ENCODE results near the gene SSR2.

Gene SSR2

DNA sequence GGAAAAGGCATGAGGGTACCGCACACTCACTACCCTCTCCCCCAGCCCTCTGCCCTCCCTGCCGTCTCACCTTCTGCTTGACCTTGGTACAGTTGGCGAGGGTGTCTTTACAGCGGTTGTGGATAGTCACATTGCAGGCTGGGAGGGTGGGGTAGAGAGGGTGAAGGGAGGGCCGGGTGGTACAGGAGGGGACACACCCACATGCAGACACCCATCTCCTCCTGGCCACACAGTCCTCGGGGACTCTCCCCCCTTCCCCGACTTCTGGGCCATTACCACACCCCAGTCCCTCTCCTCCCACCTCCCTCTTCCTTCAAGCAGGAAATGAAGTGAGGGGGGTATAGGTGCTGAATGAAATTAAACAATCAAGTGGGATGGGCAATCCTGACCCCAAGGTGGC lies 54.0 kb downstream of the SSR2 start:
- peak overlapping the region; percentile 7 for H3K4me3 ChIP-seq
- DNase-seq (ENCODE audit: low spot score): no peak
- TF ChIP-seq, protein P1, sequence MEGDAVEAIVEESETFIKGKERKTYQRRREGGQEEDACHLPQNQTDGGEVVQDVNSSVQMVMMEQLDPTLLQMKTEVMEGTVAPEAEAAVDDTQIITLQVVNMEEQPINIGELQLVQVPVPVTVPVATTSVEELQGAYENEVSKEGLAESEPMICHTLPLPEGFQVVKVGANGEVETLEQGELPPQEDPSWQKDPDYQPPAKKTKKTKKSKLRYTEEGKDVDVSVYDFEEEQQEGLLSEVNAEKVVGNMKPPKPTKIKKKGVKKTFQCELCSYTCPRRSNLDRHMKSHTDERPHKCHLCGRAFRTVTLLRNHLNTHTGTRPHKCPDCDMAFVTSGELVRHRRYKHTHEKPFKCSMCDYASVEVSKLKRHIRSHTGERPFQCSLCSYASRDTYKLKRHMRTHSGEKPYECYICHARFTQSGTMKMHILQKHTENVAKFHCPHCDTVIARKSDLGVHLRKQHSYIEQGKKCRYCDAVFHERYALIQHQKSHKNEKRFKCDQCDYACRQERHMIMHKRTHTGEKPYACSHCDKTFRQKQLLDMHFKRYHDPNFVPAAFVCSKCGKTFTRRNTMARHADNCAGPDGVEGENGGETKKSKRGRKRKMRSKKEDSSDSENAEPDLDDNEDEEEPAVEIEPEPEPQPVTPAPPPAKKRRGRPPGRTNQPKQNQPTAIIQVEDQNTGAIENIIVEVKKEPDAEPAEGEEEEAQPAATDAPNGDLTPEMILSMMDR (IDR thresholded peaks at IDR 0.05): no peak
- peak overlapping the region; percentile 54 to 88 for H3K27ac ChIP-seq

GRCh38 chr1:155966135-155966534 lies 54.6 kb downstream of the SSR2 start:
- TF ChIP-seq, protein P1 (IDR thresholded peaks at IDR 0.05): no peak
- Histone ChIP-seq H3K27ac (peak overlapping the region in 1 of 2 donors; percentile 88), H3K4me3 (no peak overlapping the region)
- DNase-seq (ENCODE audit: low spot score): no peak

DNA sequence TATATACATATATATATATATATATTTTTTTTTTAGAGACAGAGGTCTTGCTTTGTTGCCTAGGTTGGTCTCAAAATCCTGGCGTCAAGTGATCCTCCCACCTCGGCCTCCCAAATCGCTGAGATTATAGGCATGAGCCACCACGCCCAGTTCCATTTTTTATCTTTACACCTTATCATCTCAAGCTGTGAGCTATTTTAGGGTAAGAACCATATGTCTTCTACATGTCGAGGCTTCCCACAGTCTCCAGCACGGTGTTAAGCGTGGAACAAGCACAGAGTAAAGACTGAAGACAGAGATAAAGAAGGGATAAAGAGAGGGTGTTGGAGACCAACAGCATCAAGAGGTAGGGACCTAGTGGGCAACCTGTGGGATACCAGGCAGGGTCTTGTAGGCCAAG lies 56.6 kb downstream of the SSR2 start:
- H3K4me3 ChIP-seq: no peak overlapping the region
- no peak for DNase-seq (ENCODE audit: low spot score)
- peak overlapping the region in 1 of 2 donors; percentile 36 for H3K27ac ChIP-seq
- TF ChIP-seq, protein P1 (IDR thresholded peaks at IDR 0.05): no peak

DNA sequence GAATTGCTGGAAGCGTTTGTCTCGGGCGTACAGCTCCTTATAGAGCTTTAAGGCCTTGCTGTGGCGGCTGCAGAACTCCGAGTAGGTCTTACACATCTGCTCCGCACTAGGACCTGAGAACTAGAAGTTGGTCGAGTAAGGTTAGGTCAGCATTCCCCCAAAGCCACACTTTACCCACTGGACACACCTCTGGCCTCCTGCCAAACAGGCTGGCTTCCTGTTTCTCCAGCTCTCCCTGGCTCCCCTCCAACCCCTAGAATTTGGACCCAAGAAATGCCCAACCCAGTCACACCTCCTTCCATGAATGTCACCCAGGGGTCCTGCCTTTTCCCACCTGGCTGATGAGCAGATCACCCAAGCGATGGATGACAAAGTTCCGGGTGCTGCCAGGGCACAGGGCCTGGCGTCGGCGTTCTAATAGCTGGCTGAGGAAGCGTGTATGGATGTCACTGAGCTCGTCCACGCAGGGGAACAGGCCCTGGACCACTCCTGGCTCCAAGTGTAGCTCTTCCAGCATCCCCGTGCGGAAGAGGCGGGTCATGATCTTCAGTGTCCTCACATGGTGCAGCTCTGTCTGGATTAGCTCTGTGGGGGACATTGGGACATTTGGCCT lies 58.0 kb downstream of the SSR2 start:
- Histone ChIP-seq H3K4me3 (peak overlapping the region; percentile 3), H3K27ac (peak overlapping the region; percentile 54 to 92)
- TF ChIP-seq, protein P1 (IDR thresholded peaks at IDR 0.05): no peak
- DNase-seq (ENCODE audit: low spot score): no peak

DNA sequence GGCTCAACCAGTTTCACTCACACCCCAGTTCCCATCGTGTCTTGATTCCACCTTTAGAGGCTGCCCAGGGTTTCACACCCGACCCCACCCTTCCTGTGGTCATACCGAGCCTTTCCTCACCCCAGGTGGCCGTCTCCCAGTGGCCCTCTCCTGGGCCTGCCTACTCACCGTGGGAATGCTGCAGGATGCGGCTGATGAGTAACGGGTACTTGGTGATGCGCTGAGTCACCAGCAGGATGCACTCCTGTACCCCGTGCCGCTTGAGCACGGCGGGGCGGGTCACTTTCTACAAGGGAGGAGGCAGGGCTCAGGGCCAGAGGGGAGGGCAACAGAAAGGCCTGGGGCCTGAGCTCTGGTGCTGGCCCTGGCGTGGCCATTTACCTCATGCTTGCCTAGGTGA lies 58.8 kb downstream of the SSR2 start:
- peak; percentile 94 for DNase-seq (ENCODE audit: low spot score)
- peak overlapping the region; percentile 24 for H3K4me3 ChIP-seq
- H3K27ac ChIP-seq: peak overlapping the region; percentile 54 to 92
- TF ChIP-seq, protein P1 (IDR thresholded peaks at IDR 0.05): no peak

GRCh38 chr1:155960081-155960745 lies 60.5 kb downstream of the SSR2 start:
- TF ChIP-seq, protein P1 (IDR thresholded peaks at IDR 0.05): no peak
- Histone ChIP-seq H3K4me3 (no peak overlapping the region), H3K27ac (peak overlapping the region; percentile 45 to 79)
- no peak for DNase-seq (ENCODE audit: low spot score)
